HUDEP-2 (cell line): ENCODE results near the gene HOXB9.

Source experiments
- DNase-seq, 76 experiments: peaks; one replicate each; lab custom pipeline; 2025; ENCODE audit not compliant: unreplicated experiment in 76 of 76; lab: John Stamatoyannopoulos, UW

The HOXB9 gene

DNA sequence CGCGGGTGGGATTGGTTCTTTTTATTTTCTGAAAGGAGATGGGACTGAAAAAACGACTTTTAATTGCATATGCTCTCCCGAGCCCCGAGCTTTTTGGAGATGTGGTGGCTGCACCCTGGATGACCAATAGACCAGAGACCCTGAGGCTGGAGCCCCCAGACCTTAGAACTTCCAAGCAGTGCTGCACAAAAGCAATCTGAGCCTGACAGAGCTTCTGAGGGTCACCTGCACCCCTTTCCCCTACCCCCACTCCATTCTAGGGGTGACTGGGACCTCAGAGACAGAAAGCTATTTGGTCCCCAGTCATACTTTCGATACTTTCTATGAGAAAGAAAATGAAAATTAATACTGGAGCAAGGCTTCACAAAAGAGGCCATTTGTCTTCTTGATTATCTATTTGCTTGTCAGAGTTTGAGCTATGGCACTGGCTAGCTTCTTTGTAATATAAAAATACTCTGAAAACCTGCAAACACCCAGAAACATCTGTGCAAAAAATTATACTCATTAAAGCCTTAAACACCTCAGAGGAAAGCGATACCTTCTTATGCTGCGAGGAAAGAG, 51.6 kb downstream of the HOXB9 start:
- DNase-seq, result no peak

DNA sequence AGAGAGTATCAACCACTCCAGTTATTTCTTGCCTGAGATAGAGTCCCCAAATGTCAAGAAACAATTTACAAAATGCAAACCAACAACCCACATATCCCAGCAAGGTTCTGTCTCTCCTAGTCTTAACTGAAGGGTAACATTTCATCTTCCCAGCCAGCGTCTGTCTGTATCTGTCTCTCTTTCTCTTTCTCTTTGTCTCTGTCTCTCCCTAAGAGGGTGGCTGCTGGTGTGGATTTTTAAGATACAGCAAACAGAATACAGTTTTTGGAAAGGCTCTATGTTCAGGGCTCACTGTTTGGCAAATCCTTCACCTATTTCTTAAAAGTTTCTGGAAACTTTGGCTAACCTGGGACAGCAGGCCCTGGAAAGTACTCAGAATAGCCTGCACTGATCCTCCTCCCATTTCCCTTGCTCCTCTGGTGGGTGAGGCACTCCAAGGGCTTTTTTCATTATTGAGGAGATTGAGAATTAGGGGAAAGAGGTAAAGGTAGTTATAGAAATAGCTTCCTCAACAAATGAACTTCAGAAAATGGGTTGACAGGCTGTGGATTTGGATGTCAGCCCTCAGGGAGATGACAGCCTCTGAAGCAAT, 54.2 kb downstream of the HOXB9 start:
- no peak for DNase-seq
